ENCODE data around the gene PHYH.
"Not testable (repeated sequence)": the region's sequence is repeated elsewhere in the genome, so short reads cannot be mapped to it uniquely, and the experiment has no call there.

The PHYH gene

DNA sequence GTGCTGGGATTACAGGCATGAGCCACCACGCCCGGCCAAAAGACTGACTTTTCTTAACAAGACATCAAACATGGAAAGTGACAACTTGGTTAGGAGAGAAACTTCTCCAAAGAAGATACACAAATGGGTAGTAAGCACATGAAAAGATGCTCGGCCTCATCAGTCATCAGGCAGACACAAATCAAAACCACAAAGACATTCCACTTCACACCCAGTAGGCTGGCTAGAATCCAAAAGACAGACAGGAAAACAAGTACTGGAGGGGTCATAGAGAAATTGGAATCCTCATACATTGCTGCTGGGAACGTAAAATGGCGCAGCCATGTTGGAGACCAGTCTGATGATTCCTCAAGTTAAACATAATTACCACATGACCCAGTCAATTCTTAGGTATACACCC, 31.8 kb upstream of the PHYH start:
- Mint-ChIP-seq H3K4me1 (no peaks in the 10 kb centered on the region), H3K27ac (no peak overlapping the region), H3K27me3 (no peaks in the 10 kb centered on the region), H3K36me3 (ENCODE audit: low read depth) (peaks cover 55% of the 10 kb centered on the region), H3K9me3 (no peaks in the 10 kb centered on the region), H3K4me3 (no peak overlapping the region)
- no peak for ATAC-seq
- DNase-seq = no peak

DNA sequence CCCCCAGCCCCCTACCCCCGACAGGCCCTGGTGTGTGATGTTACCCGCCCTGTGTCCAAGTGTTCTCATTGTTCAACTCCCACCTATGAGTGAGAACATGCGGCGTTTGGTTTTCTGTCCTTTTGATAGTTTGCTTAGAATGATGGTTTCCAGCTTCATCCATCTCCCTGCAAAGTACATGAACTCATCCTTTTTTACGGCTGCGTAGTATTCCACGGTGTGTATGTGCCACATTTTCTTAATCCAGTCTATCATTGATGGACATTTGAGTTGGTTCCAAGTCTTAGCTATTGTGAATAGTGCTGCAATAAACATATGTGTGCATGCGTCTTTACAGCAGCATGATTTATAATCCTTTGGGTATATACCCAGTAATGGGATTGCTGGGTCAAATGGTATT, 31.1 kb upstream of the PHYH start:
- ATAC-seq, H3K4me1 Mint-ChIP-seq, H3K9me3 Mint-ChIP-seq, H3K27me3 Mint-ChIP-seq, H3K27ac Mint-ChIP-seq, DNase-seq, H3K4me3 Mint-ChIP-seq: not testable (repeated sequence)
- peaks cover 54% of the 10 kb centered on the region for H3K36me3 Mint-ChIP-seq (ENCODE audit: low read depth)

DNA sequence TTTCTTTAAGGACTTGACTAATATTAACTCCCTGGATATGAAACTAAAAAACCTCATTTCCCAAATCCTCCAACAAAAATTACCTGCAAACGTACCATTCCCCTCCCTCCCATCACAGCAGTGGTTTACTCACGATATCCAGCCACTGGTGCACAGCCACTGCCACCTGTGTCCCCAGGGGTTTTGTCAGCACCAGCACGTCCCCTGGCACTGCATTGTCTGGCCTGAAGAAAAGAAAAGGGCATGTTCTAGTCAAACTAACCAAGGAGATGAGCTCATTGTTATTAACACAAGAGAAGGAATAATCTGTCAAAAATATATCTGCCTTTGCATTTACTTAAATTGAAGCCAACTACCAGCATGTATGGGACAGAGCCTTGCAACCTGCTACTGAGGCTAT, 29.7 kb upstream of the PHYH start:
- Mint-ChIP-seq H3K36me3 (ENCODE audit: low read depth) (peaks cover 61% of the 10 kb centered on the region), H3K27ac (no peak overlapping the region)
- no peak for DNase-seq

DNA sequence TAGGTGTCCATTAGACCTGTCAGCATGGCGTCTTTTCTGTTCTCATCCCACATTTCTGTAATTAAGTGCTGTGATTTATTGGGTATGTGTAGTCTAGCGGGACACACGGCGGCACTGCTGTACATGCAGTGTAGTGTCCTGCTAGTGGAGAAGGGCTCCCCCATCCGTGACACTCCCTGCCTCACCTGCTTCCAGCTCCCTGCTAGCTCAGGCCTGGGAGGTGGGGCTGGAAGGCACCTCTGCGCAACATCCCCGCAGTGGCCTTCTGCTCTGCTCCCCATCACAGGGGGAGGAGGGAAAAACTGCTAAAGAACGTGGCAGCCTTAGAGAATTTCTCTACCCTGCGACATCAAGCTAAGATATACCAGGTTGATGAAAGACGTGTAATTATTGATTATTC, 28.7 kb upstream of the PHYH start:
- Mint-ChIP-seq H3K36me3 (ENCODE audit: low read depth) (peaks cover 60% of the 10 kb centered on the region), H3K4me1 (no peaks in the 10 kb centered on the region), H3K4me3 (no peak overlapping the region), H3K27me3 (no peaks in the 10 kb centered on the region), H3K27ac (no peak overlapping the region), H3K9me3 (no peaks in the 10 kb centered on the region)
- DNase-seq (no peak), ATAC-seq (no peak)

More for the DNA sequence above, 29.7 kb upstream of the PHYH start:
- no peaks in the 10 kb centered on the region for H3K9me3 Mint-ChIP-seq
- H3K4me1 Mint-ChIP-seq = no peaks in the 10 kb centered on the region
- H3K4me3 Mint-ChIP-seq = no peak overlapping the region
- no peak for ATAC-seq
- no peaks in the 10 kb centered on the region for H3K27me3 Mint-ChIP-seq

DNA sequence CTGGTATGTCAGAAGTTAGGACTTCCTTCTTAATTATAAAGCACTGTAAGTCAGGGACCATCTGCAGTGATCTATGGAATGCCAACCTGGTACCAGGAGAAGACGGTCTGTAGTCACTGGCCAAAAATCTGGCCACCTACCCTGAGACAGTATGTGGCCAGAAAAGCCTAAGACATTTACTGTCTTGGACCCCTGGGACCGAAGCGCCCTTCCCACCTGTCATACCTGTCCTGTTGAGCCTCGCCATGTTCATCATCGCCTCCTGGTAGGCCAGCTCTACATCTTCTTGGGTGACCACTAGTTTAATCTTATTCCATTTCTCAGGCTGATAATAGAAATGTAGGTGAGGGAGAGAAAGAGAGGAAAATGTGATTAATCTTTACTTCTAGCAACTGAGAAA, 28.3 kb upstream of the PHYH start:
- Mint-ChIP-seq H3K4me1 (no peaks in the 10 kb centered on the region), H3K27me3 (no peaks in the 10 kb centered on the region), H3K27ac (no peak overlapping the region), H3K9me3 (no peaks in the 10 kb centered on the region), H3K36me3 (ENCODE audit: low read depth) (peaks cover 56% of the 10 kb centered on the region), H3K4me3 (no peak overlapping the region)
- no peak for DNase-seq
- ATAC-seq = no peak

DNA sequence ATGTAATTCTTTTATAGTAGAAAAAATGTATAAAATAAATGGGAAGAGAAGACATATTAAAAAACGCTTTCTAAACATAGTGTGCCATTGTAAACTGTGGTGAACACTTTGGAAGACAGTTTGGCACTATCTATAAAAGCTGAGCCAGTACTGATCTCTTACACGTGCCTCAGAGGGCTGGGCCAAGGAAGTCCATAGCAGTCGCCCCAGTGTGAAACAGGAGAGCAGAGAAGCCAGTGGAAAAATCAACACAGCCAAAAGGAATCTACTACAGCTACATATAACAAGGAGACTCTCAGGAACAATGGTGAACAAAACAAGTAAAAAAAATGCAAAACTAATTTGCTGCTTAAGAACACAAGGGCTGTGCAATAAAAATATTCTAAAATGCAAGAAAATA, 27.7 kb upstream of the PHYH start:
- Mint-ChIP-seq H3K27ac (no peak overlapping the region), H3K27me3 (no peaks in the 10 kb centered on the region), H3K9me3 (no peaks in the 10 kb centered on the region), H3K4me1 (no peaks in the 10 kb centered on the region), H3K36me3 (ENCODE audit: low read depth) (peaks cover 56% of the 10 kb centered on the region), H3K4me3 (no peak overlapping the region)
- DNase-seq (no peak), ATAC-seq (no peak)

DNA sequence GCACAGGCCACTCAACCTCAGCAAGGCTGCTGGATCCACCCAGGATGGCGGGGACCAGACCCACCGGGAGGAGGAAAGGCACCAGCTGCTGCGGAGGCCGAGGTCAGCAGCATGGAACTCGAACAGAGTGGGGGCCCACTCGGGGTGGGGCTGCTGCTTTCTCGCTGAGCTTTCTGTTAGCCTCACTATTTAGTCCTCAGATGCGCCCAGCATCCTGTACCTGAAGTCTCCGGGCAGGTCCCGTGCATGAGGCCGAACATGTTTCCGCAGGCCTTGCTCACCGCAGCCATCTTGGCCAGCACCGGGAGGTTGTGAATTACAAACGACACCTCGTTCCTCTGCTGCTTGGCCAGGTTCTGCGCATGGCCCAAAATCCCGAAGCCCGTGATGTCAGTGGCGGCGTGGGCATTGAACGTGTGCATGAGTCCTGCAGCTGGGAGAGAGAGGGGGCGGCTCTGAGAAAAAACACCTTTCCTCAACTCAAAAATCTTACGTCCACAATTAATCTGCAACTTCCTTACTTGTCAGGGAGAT, 22.8 kb upstream of the PHYH start:
- DNase-seq (no peak), ATAC-seq (no peak)
- Mint-ChIP-seq H3K36me3 (ENCODE audit: low read depth) (peaks cover 42% of the 10 kb centered on the region), H3K4me3 (no peak overlapping the region), H3K4me1 (no peaks in the 10 kb centered on the region), H3K9me3 (no peaks in the 10 kb centered on the region), H3K27ac (no peak overlapping the region), H3K27me3 (no peaks in the 10 kb centered on the region)

DNA sequence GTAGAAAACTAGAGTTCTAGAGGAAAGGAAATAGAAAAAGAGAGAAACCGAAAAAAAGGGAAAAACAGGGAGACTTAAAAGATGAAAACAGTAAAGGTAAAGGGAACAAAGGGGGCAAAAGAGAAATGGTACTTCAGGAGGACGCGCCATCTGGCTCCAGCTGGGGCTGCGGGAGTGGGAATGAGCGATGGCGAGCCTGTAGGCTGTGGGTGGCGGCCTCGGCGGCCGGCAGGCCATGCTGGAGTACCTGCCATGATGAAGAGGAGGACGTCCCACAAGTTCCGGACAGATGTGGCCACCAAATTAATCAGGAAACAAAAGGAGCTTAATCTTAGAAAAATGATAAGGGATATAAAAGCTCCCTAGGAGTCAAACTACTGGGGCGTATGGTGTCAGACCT, 21.7 kb upstream of the PHYH start:
- no peak for ATAC-seq
- H3K27me3 Mint-ChIP-seq = no peaks in the 10 kb centered on the region
- peaks cover 45% of the 10 kb centered on the region for H3K36me3 Mint-ChIP-seq (ENCODE audit: low read depth)
- H3K27ac Mint-ChIP-seq = no peak overlapping the region
- no peaks in the 10 kb centered on the region for H3K4me1 Mint-ChIP-seq
- no peak overlapping the region for H3K4me3 Mint-ChIP-seq
- no peaks in the 10 kb centered on the region for H3K9me3 Mint-ChIP-seq
- no peak for DNase-seq

DNA sequence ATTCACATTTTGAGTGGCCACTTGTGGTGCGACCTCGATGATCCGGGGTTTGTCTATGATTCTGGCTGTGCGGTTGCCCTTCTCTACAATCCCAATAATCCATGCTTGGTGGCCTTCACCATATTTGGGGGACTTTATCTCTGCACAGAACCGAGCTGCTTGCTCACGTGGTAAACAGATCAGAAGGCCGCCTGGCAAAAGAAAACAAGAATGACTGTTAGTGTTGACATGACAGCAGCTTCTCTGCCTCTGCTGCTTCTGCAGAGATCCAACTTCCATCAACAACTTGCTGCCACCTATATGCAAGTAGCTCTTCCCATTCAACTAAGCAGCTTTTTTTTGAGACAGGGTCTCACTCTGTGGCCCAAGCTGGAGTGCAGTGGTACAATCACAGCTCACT, 19.3 kb upstream of the PHYH start:
- H3K9me3 Mint-ChIP-seq = no peaks in the 10 kb centered on the region
- ATAC-seq (no peak), DNase-seq (no peak)
- no peaks in the 10 kb centered on the region for H3K4me1 Mint-ChIP-seq
- H3K36me3 Mint-ChIP-seq (ENCODE audit: low read depth) = peaks cover 29% of the 10 kb centered on the region
- no peak overlapping the region for H3K4me3 Mint-ChIP-seq
- H3K27ac Mint-ChIP-seq = no peak overlapping the region
- no peaks in the 10 kb centered on the region for H3K27me3 Mint-ChIP-seq

DNA sequence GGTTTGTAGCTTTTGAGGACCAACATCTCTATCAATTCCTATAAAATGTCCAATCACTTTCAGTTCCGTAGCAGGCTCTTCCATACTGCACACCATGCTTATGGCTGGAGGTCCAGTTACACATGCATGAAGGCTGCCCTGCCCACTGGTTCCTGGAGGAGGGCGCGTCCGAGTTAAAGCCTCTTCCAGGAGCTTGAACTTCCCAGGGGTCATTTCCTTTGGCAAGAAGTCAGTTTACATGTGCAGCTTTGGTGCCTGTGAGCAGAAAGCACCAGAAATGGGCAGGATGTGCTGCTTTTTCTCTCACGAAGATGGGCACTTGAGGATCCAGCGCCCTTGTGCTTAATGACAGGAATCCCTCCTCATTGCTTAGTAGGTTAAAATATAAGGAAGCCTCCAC, 17.6 kb upstream of the PHYH start:
- no peaks in the 10 kb centered on the region for H3K4me1 Mint-ChIP-seq
- peaks cover 23% of the 10 kb centered on the region for H3K36me3 Mint-ChIP-seq (ENCODE audit: low read depth)
- no peaks in the 10 kb centered on the region for H3K9me3 Mint-ChIP-seq
- H3K27me3 Mint-ChIP-seq = no peaks in the 10 kb centered on the region
- DNase-seq = no peak
- ATAC-seq = no peak
- H3K27ac Mint-ChIP-seq = no peak overlapping the region
- no peak overlapping the region for H3K4me3 Mint-ChIP-seq

DNA sequence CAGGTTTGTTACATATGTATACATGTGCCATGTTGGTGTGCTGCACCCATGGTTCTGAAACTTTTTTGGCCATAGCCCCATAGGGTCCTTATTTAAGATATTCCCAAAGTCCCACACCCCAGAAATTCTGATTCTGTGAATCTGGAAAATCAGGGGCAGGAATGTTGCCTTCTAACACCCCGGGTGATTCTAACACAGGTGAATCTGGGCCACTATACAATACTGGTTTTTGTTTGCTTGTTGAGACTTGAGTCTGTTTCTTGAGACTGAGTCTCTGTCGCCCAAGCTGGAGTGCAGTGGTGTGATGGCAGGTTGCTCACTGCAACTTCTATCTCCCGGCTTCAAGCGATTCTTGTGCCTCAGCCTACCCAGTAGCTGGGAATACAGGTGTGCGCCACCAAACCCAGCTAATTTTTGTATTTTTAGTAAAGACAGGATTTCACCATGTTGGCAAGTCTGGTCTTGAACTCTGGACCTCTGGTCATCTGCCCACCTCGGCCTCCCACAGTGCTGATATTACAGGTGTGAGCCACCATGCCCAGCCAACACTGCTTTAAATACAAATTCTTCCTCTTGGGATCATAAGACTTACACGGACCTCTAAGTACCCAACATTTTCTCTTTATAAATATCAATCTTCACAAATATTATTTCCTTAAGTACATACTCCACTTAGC, 16.9 kb upstream of the PHYH start:
- DNase-seq = no peak
- H3K27me3 Mint-ChIP-seq = no peaks in the 10 kb centered on the region
- no peaks in the 10 kb centered on the region for H3K4me1 Mint-ChIP-seq
- no peak for ATAC-seq
- H3K36me3 Mint-ChIP-seq (ENCODE audit: low read depth) = peaks cover 20% of the 10 kb centered on the region
- no peak overlapping the region for H3K4me3 Mint-ChIP-seq
- H3K9me3 Mint-ChIP-seq = no peaks in the 10 kb centered on the region
- no peak overlapping the region for H3K27ac Mint-ChIP-seq

DNA sequence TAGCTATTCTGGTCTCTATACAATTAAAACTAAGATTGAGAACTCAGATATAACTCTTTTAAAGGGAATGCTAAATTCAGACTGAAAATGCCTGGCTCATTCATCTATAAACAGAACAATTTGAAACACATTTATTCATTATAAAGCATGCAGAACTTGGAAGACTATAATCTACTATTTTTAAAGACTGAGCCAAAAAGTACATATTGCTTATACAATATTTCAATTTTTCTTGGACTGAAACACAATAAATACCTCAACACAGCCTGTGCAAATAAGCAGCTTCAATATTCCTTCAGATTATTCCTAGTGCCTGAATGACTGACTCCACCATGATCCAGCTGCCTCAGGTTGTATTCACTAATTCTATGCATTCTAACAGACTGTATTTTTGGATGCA, 15.5 kb upstream of the PHYH start:
- H3K27ac Mint-ChIP-seq = no peak overlapping the region
- peaks cover 15% of the 10 kb centered on the region for H3K36me3 Mint-ChIP-seq (ENCODE audit: low read depth)
- ATAC-seq (no peak), DNase-seq (no peak)
- H3K27me3 Mint-ChIP-seq = no peaks in the 10 kb centered on the region
- H3K4me1 Mint-ChIP-seq = no peaks in the 10 kb centered on the region
- H3K9me3 Mint-ChIP-seq = no peaks in the 10 kb centered on the region
- H3K4me3 Mint-ChIP-seq = no peak overlapping the region

DNA sequence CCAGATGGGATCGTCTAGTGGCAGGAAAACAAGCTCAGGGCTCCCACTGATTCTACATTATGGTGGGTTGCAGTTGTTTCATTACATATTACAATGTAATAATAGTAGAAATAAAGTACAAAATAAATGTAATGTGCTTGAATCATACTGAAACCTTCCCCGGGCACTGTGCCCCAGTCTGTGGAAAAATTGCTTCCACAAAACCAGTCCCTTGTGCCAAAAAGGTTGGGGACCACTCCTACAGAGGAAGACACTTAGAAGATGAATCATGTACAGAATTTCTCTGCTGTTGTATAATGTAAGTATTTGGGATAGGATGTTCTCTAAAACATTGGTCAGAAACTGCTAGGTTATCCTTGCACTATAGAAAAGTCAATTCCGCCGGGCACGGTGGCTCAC, 11.3 kb upstream of the PHYH start:
- DNase-seq (no peak), ATAC-seq (no peak)
- H3K4me1 Mint-ChIP-seq = no peaks in the 10 kb centered on the region
- no peaks in the 10 kb centered on the region for H3K27me3 Mint-ChIP-seq
- H3K36me3 Mint-ChIP-seq (ENCODE audit: low read depth) = no peaks in the 10 kb centered on the region
- H3K27ac Mint-ChIP-seq = no peak overlapping the region
- no peak overlapping the region for H3K4me3 Mint-ChIP-seq
- no peaks in the 10 kb centered on the region for H3K9me3 Mint-ChIP-seq

DNA sequence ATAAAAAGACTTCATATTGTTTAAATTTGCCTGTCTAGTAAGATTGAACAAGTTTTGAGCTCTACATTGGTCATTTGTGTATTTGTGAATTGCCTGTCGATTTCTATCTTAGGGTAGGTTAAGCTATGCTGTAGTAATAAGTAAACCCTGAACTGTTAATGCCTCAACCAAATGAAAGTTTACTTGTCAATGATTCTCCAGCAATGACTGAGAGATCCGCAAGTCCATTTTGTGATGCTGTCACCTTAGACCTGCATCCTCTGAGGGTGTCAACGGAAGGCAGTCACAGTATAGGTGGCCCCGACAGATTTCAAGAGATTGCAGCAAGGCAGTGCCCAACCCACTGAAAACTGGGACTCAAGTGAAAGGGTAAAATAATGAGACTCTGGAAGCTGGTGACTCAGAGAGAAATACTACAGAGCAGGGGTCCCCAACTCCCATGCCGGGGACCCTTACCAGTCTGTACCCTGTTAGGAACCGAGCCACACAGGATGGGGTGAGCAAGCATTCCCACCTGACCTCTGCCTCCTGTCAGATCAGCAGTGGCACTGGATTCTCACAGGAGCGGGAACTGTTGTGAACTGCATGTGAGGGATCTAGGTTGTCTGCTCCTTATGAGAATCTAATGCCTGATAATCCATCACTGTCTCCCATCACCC, 10.8 kb upstream of the PHYH start:
- H3K4me1 Mint-ChIP-seq = no peaks in the 10 kb centered on the region
- H3K9me3 Mint-ChIP-seq = no peaks in the 10 kb centered on the region
- H3K27me3 Mint-ChIP-seq = no peaks in the 10 kb centered on the region
- DNase-seq (no peak), ATAC-seq (no peak)
- H3K36me3 Mint-ChIP-seq (ENCODE audit: low read depth) = no peaks in the 10 kb centered on the region
- H3K4me3 Mint-ChIP-seq = no peak overlapping the region
- H3K27ac Mint-ChIP-seq = no peak overlapping the region

DNA sequence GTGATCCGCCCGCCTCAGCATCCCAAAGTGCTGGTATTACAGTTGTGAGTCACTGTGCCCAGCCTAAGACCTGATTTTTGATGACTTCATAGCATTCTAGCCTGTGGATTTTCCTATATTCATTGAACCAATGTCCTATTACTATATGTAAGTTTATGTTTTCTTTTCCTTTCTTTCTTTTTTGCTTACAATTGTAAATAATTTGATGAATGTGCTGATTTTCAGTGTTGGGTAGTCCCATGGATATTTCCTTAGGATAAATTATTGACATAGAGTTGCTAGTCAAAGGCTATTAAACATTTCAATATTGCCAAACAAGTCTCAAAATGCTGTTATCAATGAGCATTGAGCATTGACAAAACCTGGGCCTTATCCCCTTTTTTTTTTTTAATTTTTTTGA, 9.9 kb upstream of the PHYH start:
- Mint-ChIP-seq H3K36me3 (ENCODE audit: low read depth) (no peaks in the 10 kb centered on the region), H3K9me3 (no peaks in the 10 kb centered on the region), H3K4me3 (no peak overlapping the region), H3K27me3 (no peaks in the 10 kb centered on the region), H3K27ac (no peak overlapping the region), H3K4me1 (no peaks in the 10 kb centered on the region)
- DNase-seq (no peak), ATAC-seq (no peak)

All from activated naive CD8-positive, alpha-beta T cell treated with anti-CD3 and anti-CD28 coated beads, Interleukin-2, amount 50 U/mL, for 24 hours (primary cell).